ENCODE data around the gene CEACAM18.

The CEACAM18 gene

DNA sequence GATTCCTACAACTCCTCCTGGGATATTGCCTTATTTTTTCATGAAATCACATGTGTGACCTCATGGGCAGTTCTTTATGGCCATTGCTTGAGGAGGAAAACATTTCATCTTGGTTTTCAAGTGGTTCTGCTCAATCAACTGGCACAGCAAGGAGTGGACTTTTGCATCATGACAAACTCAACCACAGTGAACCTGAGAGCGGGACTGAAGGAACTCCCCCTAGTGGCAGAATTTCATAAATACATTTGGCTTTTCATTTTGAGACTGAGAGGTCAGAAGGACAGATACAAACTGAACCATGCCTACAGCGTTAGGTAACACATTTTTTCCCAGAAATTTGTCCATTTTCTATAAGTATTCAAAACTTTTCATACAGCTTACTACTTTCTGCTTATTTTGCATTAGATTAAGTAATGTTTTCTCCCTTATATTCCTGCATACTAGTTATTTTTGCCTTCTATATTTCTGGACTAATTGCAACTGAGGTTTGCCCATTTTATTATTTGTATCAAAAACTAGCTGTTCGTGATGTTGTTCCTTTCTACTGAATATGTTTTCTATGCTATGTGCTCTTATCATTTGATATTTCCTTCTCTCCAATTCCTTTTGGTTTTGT, 36.6 kb downstream of the CEACAM18 start:
- intact Hi-C loops (cut with DNase I) = no loop called here
- peak in 4 of 42 donors; percentile 11 to 54 (median 29) for DNase-seq

- no peak for DNase-seq
- intact Hi-C loops (cut with DNase I) = no loop called here
Measured at GRCh38 chr19:51520728-51521127, 42.4 kb downstream of the CEACAM18 start.

DNA sequence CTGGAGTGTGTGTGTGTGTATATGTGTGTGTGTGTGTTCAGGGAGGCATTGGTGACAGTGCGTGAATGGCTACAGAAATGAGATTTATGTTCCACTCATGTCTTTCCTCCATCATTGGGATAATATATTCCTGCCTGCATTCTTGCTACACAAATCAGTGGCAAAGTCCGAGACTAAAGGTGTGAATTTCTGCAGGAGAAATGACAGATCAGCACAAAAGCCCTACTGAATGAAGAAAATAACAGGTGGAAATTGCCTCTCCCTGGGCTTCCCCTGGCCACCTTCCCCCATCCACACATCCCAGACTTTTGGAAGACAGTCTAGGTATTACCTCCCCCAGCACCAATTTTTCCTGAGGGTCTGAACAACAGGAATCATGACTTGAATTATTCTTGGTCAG, 43.0 kb downstream of the CEACAM18 start:
- DNase-seq = no peak
- intact Hi-C loops (cut with DNase I) = no loop called here

- DNase-seq = peak in 22 of 42 donors; percentile 2 to 73 (median 45)
- intact Hi-C loops (cut with DNase I) = no loop called here
Measured at GRCh38 chr19:51521781-51522180, 43.4 kb downstream of the CEACAM18 start.

- intact Hi-C loops (cut with DNase I) = no loop called here
Measured at GRCh38 chr19:51524666-51525264, 46.4 kb downstream of the CEACAM18 start.

GRCh38 chr19:51525651-51526050, 47.3 kb downstream of the CEACAM18 start:
- no peak for DNase-seq
- intact Hi-C loops (cut with DNase I) = no loop called here

More at GRCh38 chr19:51524666-51525264, 46.4 kb downstream of the CEACAM18 start:
- no peak for DNase-seq

GRCh38 chr19:51529301-51529700, 51.0 kb downstream of the CEACAM18 start:
- intact Hi-C loops (cut with DNase I) = no loop called here
- DNase-seq = no peak

- no peak for DNase-seq
- intact Hi-C loops (cut with DNase I) = no loop called here
Measured at GRCh38 chr19:51530616-51531015, 52.3 kb downstream of the CEACAM18 start.

GRCh38 chr19:51531349-51532315, 53.3 kb downstream of the CEACAM18 start, which contains the start of gene SIGLEC6:
SIGLEC6 (minus strand) TSS chr19:51531670; CDS start chr19:51531648, 22 bp downstream.
- peak in 39 of 42 donors; percentile 10 to 74 (median 47) for DNase-seq
- intact Hi-C loops (cut with DNase I) = no loop called here

DNA sequence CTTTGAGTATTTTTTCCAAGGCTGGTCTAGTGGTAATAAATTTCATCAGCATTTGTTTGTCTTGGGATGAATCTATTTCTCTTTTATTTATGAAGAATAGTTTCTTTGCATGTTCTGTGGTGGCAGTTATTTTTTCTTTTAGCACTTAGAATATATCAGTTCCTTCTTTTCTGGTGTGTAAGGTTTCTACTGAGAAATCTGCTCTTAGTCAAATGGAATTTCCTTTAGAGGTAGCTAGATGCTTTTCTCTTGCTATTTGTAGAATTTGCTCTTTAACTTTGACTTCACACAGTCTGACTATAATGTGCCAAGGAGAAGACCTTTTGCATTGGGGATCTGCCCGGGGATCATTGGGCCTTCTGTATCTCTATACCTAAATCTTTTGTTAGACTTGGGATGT, 57.2 kb downstream of the CEACAM18 start:
- intact Hi-C loops (cut with DNase I) = no loop called here
- DNase-seq = no peak

DNA sequence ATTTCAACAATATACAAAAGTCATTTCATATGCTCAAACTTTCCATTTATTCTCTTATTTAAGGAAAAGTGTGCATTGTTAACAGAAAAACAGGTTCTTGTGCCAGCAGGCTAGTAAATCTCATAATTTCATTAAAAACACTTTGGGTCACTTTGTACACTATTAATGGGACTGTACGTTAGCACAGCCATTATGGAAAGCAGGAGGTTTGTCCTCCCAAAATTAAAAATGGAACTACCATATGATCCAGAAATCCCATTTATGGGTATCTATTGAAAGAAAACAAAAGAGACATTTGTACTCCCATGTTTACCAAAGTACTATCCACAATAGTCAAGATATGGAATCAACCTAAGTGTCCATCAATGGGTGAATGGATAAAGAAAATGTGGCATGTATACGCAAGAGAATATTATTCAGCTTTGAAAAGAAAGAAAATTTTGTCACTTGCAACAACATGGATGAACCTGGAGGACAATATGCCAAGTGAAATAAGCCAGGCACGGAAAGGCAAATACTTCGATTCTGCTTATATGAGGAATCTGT, 61.6 kb downstream of the CEACAM18 start:
- intact Hi-C loops (cut with DNase I) = no loop called here
- no peak for DNase-seq
